Muscle layer of colon (tissue), 2 donors: ENCODE data around the gene ERCC3.
"Not testable (repeated sequence)": the region's sequence is repeated elsewhere in the genome, so short reads cannot be mapped to it uniquely, and the experiment has no call there.

ENCODE experiments used
- H3K27ac ChIP-seq: one replicate; pipeline ENCODE4 v1.7.0; 2013; ENCODE audit warnings: low read depth, mild to moderate bottlenecking, low read length, moderate library complexity
- H3K27me3 ChIP-seq, 2 donors: one replicate each; pipeline ENCODE4 v1.7.0; 2013; ENCODE audit warnings: low read length in 2 of 2, mild to moderate bottlenecking in 2 of 2; ENCODE audit not compliant: insufficient read depth in 2 of 2, control insufficient read depth in 1 of 2
- H3K36me3 ChIP-seq: one replicate; pipeline ENCODE4 v1.7.0; 2013; ENCODE audit warnings: mild to moderate bottlenecking, low read length; ENCODE audit not compliant: insufficient read depth
- H3K4me1 ChIP-seq: one replicate; pipeline ENCODE4 v1.7.0; 2013; ENCODE audit warnings: mild to moderate bottlenecking, low read length; ENCODE audit not compliant: insufficient read depth
- H3K4me3 ChIP-seq, 2 donors: one replicate each; pipeline ENCODE4 v1.7.0; 2013; ENCODE audit warnings: low read length in 2 of 2, low read depth in 1 of 2, mild to moderate bottlenecking in 1 of 2, moderate library complexity in 1 of 2
- H3K9ac ChIP-seq: one replicate; pipeline ENCODE4 v1.7.0; 2013; ENCODE audit warnings: low read length
- H3K9me3 ChIP-seq: one replicate; pipeline ENCODE4 v1.7.0; 2013; ENCODE audit warnings: mild to moderate bottlenecking, low read length
- donor health status: abdominal sarcoma.
- donor health status: Adenocarcinoma of cecum.

Gene ERCC3

GRCh38 chr2:127224135-127224534 is 69.8 kb downstream of the ERCC3 start:
- not testable (repeated sequence) for H3K9me3 ChIP-seq, H3K27ac ChIP-seq, H3K4me3 ChIP-seq, H3K36me3 ChIP-seq, H3K9ac ChIP-seq
- Histone ChIP-seq H3K4me1 (peaks cover 19% of the 10 kb centered on the region), H3K27me3 (peaks cover 10 to 14% of the 10 kb centered on the region in 2 donors)

GRCh38 chr2:127220768-127221527 is 73.0 kb downstream of the ERCC3 start:
- Histone ChIP-seq H3K4me3 (peak overlapping the region in 1 of 2 donors; percentile 55), H3K27me3 (peaks cover 18 to 27% of the 10 kb centered on the region in 2 donors), H3K4me1 (peaks cover 10% of the 10 kb centered on the region)

DNA sequence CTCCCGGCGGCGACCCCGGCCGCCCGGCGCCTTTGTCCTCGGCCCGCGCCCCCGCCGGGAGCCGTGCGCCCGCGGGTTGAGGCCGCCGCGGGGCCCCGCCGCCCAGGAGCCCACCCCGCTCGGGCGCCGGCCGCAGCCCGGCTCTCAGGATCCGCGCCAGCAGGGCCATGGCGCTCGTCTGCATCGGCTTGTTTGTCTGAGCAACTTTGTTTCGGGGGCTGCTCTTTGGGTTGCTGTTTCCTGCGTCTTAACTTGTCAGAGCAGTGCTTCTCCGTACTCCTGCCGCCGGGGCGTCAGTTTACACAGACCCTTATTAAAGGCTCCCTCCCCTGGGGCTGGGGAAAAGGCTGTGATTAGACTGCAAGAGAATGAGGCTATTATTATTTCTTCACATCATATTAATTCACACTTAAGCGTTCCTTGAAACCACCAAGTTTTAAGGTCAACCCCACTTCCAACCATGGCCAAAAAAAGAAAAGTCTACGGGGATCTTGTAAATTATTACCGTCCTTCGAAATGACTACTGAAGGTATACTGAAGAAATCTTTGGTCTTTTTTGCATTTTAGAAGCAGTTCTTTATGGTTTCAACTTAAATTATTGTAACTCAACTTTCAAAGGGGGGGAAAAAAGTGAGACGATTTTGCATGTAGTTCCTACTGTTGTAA is 73.7 kb downstream of the ERCC3 start, which contains the start of gene CYP27C1:
CYP27C1 (minus strand) TSS at position 198 of the 666 bp plus-strand sequence; CDS start at position 169, 29 bp downstream.
- peak within 1 kb of the TSS; percentile 55 to 65 for H3K4me3 ChIP-seq
- no peaks in the 10 kb centered on the region for H3K36me3 ChIP-seq
- no peaks in the 10 kb centered on the region for H3K9me3 ChIP-seq
- H3K27ac ChIP-seq: no peak within 1 kb of the TSS
- peaks cover 10% of the 10 kb centered on the region for H3K4me1 ChIP-seq
- H3K27me3 ChIP-seq: peaks cover 18 to 27% of the 10 kb centered on the region in 2 donors
- no peak within 1 kb of the TSS for H3K9ac ChIP-seq

More at GRCh38 chr2:127220768-127221527, 73.0 kb downstream of the ERCC3 start:
- H3K27ac ChIP-seq: no peak overlapping the region
- no peaks in the 10 kb centered on the region for H3K9me3 ChIP-seq
- no peak overlapping the region for H3K9ac ChIP-seq
- H3K36me3 ChIP-seq: no peaks in the 10 kb centered on the region

- peaks cover 18 to 27% of the 10 kb centered on the region in 2 donors for H3K27me3 ChIP-seq
- H3K9ac ChIP-seq: no peak overlapping the region
- peak overlapping the region; percentile 50 to 65 for H3K4me3 ChIP-seq
- H3K27ac ChIP-seq: no peak overlapping the region
- H3K9me3 ChIP-seq: no peaks in the 10 kb centered on the region
- peaks cover 10% of the 10 kb centered on the region for H3K4me1 ChIP-seq
- no peaks in the 10 kb centered on the region for H3K36me3 ChIP-seq
Measured at GRCh38 chr2:127219171-127220070, 74.5 kb downstream of the ERCC3 start.

- H3K27ac ChIP-seq: no peak overlapping the region
- peaks cover 10% of the 10 kb centered on the region for H3K4me1 ChIP-seq
- peak overlapping the region; percentile 50 to 65 for H3K4me3 ChIP-seq
- no peaks in the 10 kb centered on the region for H3K9me3 ChIP-seq
- no peak overlapping the region for H3K9ac ChIP-seq
- no peaks in the 10 kb centered on the region for H3K36me3 ChIP-seq
- H3K27me3 ChIP-seq: peaks cover 18 to 27% of the 10 kb centered on the region in 2 donors
Measured at GRCh38 chr2:127218812-127219170, 75.2 kb downstream of the ERCC3 start.

DNA sequence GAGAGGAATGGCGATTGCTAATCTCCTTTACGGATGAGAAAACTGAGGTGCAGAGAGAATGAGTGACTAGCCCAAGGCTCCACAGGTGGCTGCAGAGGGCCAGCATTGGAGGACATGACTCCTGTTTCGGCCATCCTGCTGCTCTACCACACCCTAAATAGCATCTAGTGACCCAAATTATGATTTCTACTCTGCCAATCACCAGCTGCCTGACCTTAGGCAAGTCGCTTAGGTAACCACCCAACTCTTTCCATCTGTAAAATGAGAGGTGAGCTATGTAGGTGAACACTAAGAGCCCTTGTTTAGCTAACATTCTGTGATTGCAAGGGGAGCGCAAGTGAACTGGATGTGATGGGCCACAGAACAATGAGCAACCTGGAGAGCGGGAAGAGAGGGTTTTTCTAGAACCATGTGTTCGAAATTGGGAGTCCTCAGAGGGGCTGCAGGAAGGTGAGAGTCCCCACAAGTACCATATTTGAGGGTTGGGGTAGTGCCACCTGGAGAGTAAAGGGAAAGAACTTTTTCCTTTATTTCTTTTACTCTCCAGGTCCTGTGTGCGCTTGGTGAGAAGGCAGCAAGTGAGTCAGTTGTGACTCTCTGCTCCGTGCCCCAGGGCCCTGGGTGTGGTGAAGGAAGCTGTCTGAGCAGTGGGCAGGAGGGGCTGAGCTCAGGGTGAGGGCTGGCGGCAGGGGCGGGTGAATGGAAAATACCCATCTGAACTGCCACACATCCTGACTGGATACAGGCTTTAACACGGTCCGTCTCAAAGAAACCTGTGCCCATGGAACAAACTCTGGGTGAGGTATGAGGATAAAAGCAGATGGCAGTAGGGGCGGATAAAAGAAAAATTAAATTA is 76.2 kb downstream of the ERCC3 start:
- H3K27ac ChIP-seq: no peak overlapping the region
- H3K4me1 ChIP-seq: peaks cover 10% of the 10 kb centered on the region
- no peak overlapping the region for H3K4me3 ChIP-seq
- H3K27me3 ChIP-seq: peaks cover 18 to 27% of the 10 kb centered on the region in 2 donors
- no peaks in the 10 kb centered on the region for H3K36me3 ChIP-seq
- no peaks in the 10 kb centered on the region for H3K9me3 ChIP-seq
- no peak overlapping the region for H3K9ac ChIP-seq

GRCh38 chr2:127216593-127216992 is 77.4 kb downstream of the ERCC3 start:
- H3K9ac ChIP-seq: no peak overlapping the region
- no peaks in the 10 kb centered on the region for H3K36me3 ChIP-seq
- no peaks in the 10 kb centered on the region for H3K9me3 ChIP-seq
- no peak overlapping the region for H3K27ac ChIP-seq
- H3K27me3 ChIP-seq: peaks cover 18 to 27% of the 10 kb centered on the region in 2 donors
- no peak overlapping the region for H3K4me3 ChIP-seq
- H3K4me1 ChIP-seq: peaks cover 10% of the 10 kb centered on the region

DNA sequence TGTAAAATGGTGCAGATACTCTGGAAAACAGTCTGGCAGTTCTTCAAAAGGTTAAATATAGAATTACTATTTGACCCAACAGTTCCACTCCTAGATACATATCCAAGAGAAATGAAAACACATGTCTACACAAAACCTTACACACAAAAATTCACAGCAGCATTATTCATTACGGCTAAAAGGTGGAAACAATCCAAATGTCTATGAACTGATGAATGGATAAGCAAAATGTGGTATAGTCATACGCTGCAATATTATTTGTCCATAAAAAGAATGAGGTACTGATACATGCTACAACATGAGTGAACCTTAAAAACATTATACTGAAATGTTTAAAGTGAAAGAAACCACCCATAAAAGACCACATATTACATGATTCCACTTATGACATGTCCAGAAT is 77.8 kb downstream of the ERCC3 start:
- Histone ChIP-seq H3K4me1 (peaks cover 9% of the 10 kb centered on the region), H3K9me3 (no peaks in the 10 kb centered on the region), H3K9ac (no peak overlapping the region), H3K36me3 (no peaks in the 10 kb centered on the region), H3K27ac (no peak overlapping the region), H3K4me3 (no peak overlapping the region), H3K27me3 (peaks cover 18 to 27% of the 10 kb centered on the region in 2 donors)

GRCh38 chr2:127214201-127214600 is 79.7 kb downstream of the ERCC3 start:
- not testable (repeated sequence) for H3K36me3 ChIP-seq, H3K9ac ChIP-seq, H3K4me1 ChIP-seq, H3K9me3 ChIP-seq, H3K4me3 ChIP-seq, H3K27ac ChIP-seq
- peaks cover 8 to 14% of the 10 kb centered on the region in 2 donors for H3K27me3 ChIP-seq

GRCh38 chr2:127208313-127208712 is 85.6 kb downstream of the ERCC3 start:
- Histone ChIP-seq H3K27ac (no peak overlapping the region), H3K27me3 (no peaks in the 10 kb centered on the region), H3K36me3 (no peaks in the 10 kb centered on the region), H3K9ac (no peak overlapping the region), H3K9me3 (no peaks in the 10 kb centered on the region), H3K4me3 (no peak overlapping the region), H3K4me1 (no peaks in the 10 kb centered on the region)
